Umbilical cord (tissue), 1 donor: ENCODE results near the gene DDR1. TPM values are rescaled to one million over a fixed set of nuclear protein-coding genes. Genes with fewer than 3 reads are reported as not detected.

Experiments
- total RNA-seq: library from RNA; depleted of rRNA; stranded (reverse); fragments of >200 nt; gene quantifications from one replicate; pipeline ENCODE4 v1.2.3, GENCODE V29; 2014; ENCODE audit warnings: low replicate concordance; ENCODE audit not compliant: insufficient read depth

The DDR1 gene
- total RNA-seq, 1 donor from 2014 or later: 19.0 TPM

Other genes with a start within 250 kb of the DDR1 start
- gene C6orf136, start 237.4 kb upstream of the DDR1 start, total RNA-seq: 11.8 TPM
- 19.5 TPM for gene DHX16, start 211.5 kb upstream of the DDR1 start, total RNA-seq
- 20.9 TPM for gene PPP1R18, start 197.9 kb upstream of the DDR1 start, total RNA-seq
- 4.3 TPM for gene NRM, start 193.5 kb upstream of the DDR1 start, total RNA-seq
- 14.9 TPM for gene MDC1, start 167.2 kb upstream of the DDR1 start, total RNA-seq
- gene TUBB, start 164.2 kb upstream of the DDR1 start, total RNA-seq: 174 TPM
- gene FLOT1, start 141.8 kb upstream of the DDR1 start, total RNA-seq: 46.7 TPM
- gene IER3, start 140.0 kb upstream of the DDR1 start, total RNA-seq: 70.1 TPM
- 1.4 TPM for gene GTF2H4, start 23.7 kb downstream of the DDR1 start, total RNA-seq
- 20.5 TPM for gene VARS2, start 29.7 kb downstream of the DDR1 start, total RNA-seq
- gene SFTA2, start 47.7 kb downstream of the DDR1 start, total RNA-seq: not detected
- gene MUCL3, start 56.5 kb downstream of the DDR1 start, total RNA-seq: 2.4 TPM
- not detected for gene MUC21, start 99.2 kb downstream of the DDR1 start, total RNA-seq
- gene MUC22, start 126.0 kb downstream of the DDR1 start, total RNA-seq: 6.5 TPM
- not detected for gene C6orf15, start 228.1 kb downstream of the DDR1 start, total RNA-seq
- 1.2 TPM for gene PSORS1C1, start 230.3 kb downstream of the DDR1 start, total RNA-seq
- gene CDSN, start 235.9 kb downstream of the DDR1 start, total RNA-seq: 2.4 TPM